BLaER1 (cell line): ENCODE data around the gene ELF3.
"Not testable (repeated sequence)": the region's sequence is repeated elsewhere in the genome, so short reads cannot be mapped to it uniquely, and the experiment has no call there.

Experiments
- H3K27ac ChIP-seq: shearing (Covaris generic); formaldehyde crosslinking; 2 replicates; pipeline ENCODE4 v1.8.1; 2022
- H3K27me3 ChIP-seq: shearing (Covaris generic); formaldehyde crosslinking; 2 replicates; pipeline ENCODE4 v1.8.1; 2022
- H3K36me3 ChIP-seq: shearing (Covaris generic); formaldehyde crosslinking; 2 replicates; pipeline ENCODE4 v1.8.1; 2022
- H3K4me1 ChIP-seq: shearing (Covaris generic); formaldehyde crosslinking; 2 replicates; pipeline ENCODE4 v1.8.1; 2022
- H3K4me2 ChIP-seq: shearing (Covaris generic); formaldehyde crosslinking; 2 replicates; pipeline ENCODE4 v1.8.1; 2022
- H3K4me3 ChIP-seq: shearing (Covaris generic); formaldehyde crosslinking; 2 replicates; pipeline ENCODE4 v1.8.1; 2022
- H3K9ac ChIP-seq: shearing (Covaris generic); formaldehyde crosslinking; 2 replicates; pipeline ENCODE4 v1.8.1; 2022
- H3K9me3 ChIP-seq: shearing (Covaris generic); formaldehyde crosslinking; 2 replicates; pipeline ENCODE4 v1.8.1; 2022
- H4K20me1 ChIP-seq: shearing (Covaris generic); formaldehyde crosslinking; 2 replicates; pipeline ENCODE4 v1.8.1; 2022
- Cebpa-rat ChIP-seq: shearing (Covaris generic); IDR thresholded peaks from 2 replicates; pipeline ENCODE4 v1.8.1; 2022

The ELF3 gene

GRCh38 chr1:202063093-202063492 is 52.7 kb downstream of the ELF3 start:
- no peaks in the 10 kb centered on the region for H4K20me1 ChIP-seq
- no peak for TF ChIP-seq Cebpa-rat
- no peaks in the 10 kb centered on the region for H3K4me1 ChIP-seq
- no peak overlapping the region for H3K4me2 ChIP-seq
- no peak overlapping the region for H3K4me3 ChIP-seq
- no peak overlapping the region for H3K27ac ChIP-seq
- H3K36me3 ChIP-seq: no peaks in the 10 kb centered on the region
- H3K27me3 ChIP-seq: no peaks in the 10 kb centered on the region
- no peak overlapping the region for H3K9ac ChIP-seq
- no peaks in the 10 kb centered on the region for H3K9me3 ChIP-seq

- H3K9me3 ChIP-seq, H3K4me3 ChIP-seq, H3K27ac ChIP-seq, H3K27me3 ChIP-seq, H3K36me3 ChIP-seq, H4K20me1 ChIP-seq, H3K4me2 ChIP-seq, H3K4me1 ChIP-seq, H3K9ac ChIP-seq: not testable (repeated sequence)
These were observed 54.5 kb downstream of the ELF3 start for GRCh38 chr1:202064889-202065312.
